Measurements from ENCODE around the gene GREM2. TPM values are rescaled to one million over a fixed set of nuclear protein-coding genes. Genes with fewer than 3 reads are reported as not detected.

The GREM2 gene
- total RNA-seq, 1 experiment from 2014 or later = not detected

- ATAC-seq = no peak
- H3K4me1 ChIP-seq (ENCODE audit: control insufficient read depth, insufficient read depth, low read length) = no peaks in the 10 kb centered on the region
- TF ChIP-seq SIN3A (IDR thresholded peaks at IDR 0.05; ENCODE audit: borderline replicate concordance, insufficient read depth, low read depth, low read length) (no peak), REST (IDR thresholded peaks at IDR 0.05; ENCODE audit: insufficient read depth in 1 of 2, low read depth in 2 of 2, low read length in 1 of 2) (no peak), TCF7L2 (IDR thresholded peaks at IDR 0.05; ENCODE audit: low read depth, low read length) (no peak), POLR2AphosphoS5 (IDR thresholded peaks at IDR 0.05; ENCODE audit: low read depth, low read length) (no peak), CTCF (IDR thresholded peaks at IDR 0.05) (no peak)
- no peaks in the 10 kb centered on the region for H3K9me3 ChIP-seq (ENCODE audit: control insufficient read depth, insufficient read depth, low read depth, low read length)
- intact Hi-C loops (cut with micrococcal nuclease; ENCODE audit: unreplicated experiment) (no loop called here), in situ Hi-C loops (cut with HindIII; ENCODE audit: low pct_unique_long_range_greater_than_20kb, low sequenced_read_pairs) (no loop called here)
- ChIA-PET POLR2A (no interaction called here), CTCF (no interaction called here)
- no peak overlapping the region for H3K4me3 ChIP-seq (ENCODE audit: low read depth in 2 of 2, low read length in 2 of 2)
- no peaks in the 10 kb centered on the region for H3K36me3 ChIP-seq (ENCODE audit: control insufficient read depth, insufficient read depth, low read length)
- no peak overlapping the region for H3K27ac ChIP-seq (ENCODE audit: low read length)
- BruUV-seq (replicated peaks) = no TSS peak
- DNase-seq (ENCODE audit: low read depth, low spot score) = no peak
- H3K27me3 ChIP-seq (ENCODE audit: control insufficient read depth, insufficient read depth, low read length) = no peaks in the 10 kb centered on the region
Measured at GRCh38 chr1:240506176-240506575, 105.8 kb downstream of the GREM2 start.

- Histone ChIP-seq H3K4me3 (ENCODE audit: low read depth in 2 of 2, low read length in 2 of 2) (no peak overlapping the region), H3K9me3 (ENCODE audit: control insufficient read depth, insufficient read depth, low read depth, low read length) (no peaks in the 10 kb centered on the region), H3K27me3 (ENCODE audit: control insufficient read depth, insufficient read depth, low read length) (no peaks in the 10 kb centered on the region), H3K4me1 (ENCODE audit: control insufficient read depth, insufficient read depth, low read length) (no peaks in the 10 kb centered on the region), H3K27ac (ENCODE audit: low read length) (no peak overlapping the region), H3K36me3 (ENCODE audit: control insufficient read depth, insufficient read depth, low read length) (no peaks in the 10 kb centered on the region)
- ChIA-PET POLR2A (no interaction called here), CTCF (no interaction called here)
- TF ChIP-seq REST (IDR thresholded peaks at IDR 0.05; ENCODE audit: insufficient read depth in 1 of 2, low read depth in 2 of 2, low read length in 1 of 2) = no peak
- DNase-seq (ENCODE audit: low read depth, low spot score) (no peak), ATAC-seq (no peak)
- in situ Hi-C loops (cut with HindIII; ENCODE audit: low pct_unique_long_range_greater_than_20kb, low sequenced_read_pairs) (no loop called here), intact Hi-C loops (cut with micrococcal nuclease; ENCODE audit: unreplicated experiment) (no loop called here)
- no TSS peak for BruUV-seq (replicated peaks)
Measured at GRCh38 chr1:240503558-240503957, 108.4 kb downstream of the GREM2 start.
